Fibroblast of mammary gland (primary cell): Measurements from ENCODE around the gene ACOT7.

Source experiments
- DNase-seq: peaks from one replicate; pipeline ENCODE4 v3.0.0-alpha.2; 2010; ENCODE audit warnings: low read depth
- H3K4me3 ChIP-seq: 2 replicates; pipeline ENCODE4 v1.5.1; 2011; ENCODE audit warnings: low read depth, mild to moderate bottlenecking, low read length, moderate library complexity; ENCODE audit not compliant: control insufficient read depth
- TF ChIP-seq, protein P1 (sequence below): conservative IDR thresholded peaks from 2 replicates; pipeline ENCODE4 v1.5.1; 2011; ENCODE audit warnings: low read depth, low read length, inconsistent platforms; ENCODE audit not compliant: control insufficient read depth, insufficient read depth

The ACOT7 gene

DNA sequence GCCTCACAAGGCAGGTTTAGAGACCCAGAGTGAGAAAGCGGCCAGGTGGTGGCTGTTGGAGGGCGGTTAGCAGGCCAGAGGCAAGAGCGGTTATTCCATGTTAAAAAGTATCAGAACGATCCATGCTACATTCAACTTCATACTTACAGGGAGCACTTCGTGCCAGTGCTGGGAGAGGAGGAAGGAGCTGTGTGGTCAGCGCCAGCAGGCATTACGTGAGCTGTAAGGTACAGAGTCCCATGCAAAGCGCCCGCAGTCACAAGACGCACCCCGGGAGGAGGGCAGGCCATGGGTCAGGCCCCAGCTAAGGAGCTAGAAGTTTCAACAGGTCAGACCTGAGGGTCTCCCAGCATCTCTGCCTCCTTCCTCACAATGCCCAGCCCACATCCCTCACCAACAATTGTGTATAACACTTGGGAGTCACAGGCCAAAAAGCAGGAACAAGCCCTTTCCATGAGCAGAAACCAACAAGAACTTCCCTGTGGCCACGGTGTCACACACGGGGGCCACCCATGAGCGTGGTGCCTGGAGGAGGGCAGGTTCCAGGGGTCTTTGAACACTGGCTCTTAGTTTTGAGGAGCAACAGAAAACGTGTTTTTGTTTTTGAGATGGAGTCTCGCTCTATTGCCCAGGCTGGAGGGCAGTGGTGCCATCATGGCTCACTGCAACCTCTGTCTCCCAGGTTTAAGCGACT lies 110.8 kb downstream of the ACOT7 start:
- no peak for DNase-seq
- TF ChIP-seq, protein P1, sequence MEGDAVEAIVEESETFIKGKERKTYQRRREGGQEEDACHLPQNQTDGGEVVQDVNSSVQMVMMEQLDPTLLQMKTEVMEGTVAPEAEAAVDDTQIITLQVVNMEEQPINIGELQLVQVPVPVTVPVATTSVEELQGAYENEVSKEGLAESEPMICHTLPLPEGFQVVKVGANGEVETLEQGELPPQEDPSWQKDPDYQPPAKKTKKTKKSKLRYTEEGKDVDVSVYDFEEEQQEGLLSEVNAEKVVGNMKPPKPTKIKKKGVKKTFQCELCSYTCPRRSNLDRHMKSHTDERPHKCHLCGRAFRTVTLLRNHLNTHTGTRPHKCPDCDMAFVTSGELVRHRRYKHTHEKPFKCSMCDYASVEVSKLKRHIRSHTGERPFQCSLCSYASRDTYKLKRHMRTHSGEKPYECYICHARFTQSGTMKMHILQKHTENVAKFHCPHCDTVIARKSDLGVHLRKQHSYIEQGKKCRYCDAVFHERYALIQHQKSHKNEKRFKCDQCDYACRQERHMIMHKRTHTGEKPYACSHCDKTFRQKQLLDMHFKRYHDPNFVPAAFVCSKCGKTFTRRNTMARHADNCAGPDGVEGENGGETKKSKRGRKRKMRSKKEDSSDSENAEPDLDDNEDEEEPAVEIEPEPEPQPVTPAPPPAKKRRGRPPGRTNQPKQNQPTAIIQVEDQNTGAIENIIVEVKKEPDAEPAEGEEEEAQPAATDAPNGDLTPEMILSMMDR = no peak
- H3K4me3 ChIP-seq = no peak overlapping the region

DNA sequence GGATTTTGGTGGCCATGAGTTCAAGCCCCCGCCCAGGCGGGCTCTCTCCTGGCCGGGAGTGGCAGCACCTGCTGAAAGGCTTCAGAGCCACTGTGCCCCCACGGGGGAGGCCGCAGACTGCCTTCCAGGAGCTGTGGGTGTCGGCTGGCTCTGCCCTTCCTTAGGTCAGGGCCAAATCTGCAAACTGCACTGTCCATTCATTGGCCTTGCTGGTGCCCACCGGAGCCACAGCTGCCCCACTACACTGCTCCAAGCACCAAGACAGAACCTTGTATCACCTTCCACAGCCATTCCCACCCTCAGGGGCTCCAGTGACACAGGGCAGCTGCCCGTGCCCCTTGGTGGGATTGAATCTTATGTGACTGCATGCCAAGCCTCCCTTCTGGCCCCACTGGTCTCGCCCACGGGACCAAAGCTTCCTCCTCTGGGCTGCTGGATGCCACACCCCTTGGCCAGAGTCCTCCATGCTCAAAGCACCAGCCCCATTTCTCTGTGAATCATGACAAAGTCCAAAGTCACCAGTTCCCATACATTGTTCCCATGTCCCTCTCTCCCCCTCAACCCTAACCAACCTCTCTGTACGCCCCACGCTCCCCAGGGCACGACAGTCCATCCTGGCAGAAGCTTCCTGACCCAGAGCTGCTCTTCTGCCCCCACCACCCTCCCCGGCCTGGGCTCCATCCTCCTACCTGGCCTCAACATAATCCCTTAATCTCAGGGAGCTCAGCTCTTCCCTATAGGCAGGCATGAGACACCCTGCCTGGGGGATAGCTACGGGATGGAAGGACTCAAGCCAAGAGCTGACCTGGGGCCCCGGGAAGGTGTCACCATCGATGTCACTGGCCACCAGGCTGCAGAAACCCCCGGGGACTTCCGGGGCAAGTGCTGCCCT lies 111.8 kb downstream of the ACOT7 start:
- DNase-seq = no peak
- no peak overlapping the region for H3K4me3 ChIP-seq
- TF ChIP-seq, protein P1 = no peak

DNA sequence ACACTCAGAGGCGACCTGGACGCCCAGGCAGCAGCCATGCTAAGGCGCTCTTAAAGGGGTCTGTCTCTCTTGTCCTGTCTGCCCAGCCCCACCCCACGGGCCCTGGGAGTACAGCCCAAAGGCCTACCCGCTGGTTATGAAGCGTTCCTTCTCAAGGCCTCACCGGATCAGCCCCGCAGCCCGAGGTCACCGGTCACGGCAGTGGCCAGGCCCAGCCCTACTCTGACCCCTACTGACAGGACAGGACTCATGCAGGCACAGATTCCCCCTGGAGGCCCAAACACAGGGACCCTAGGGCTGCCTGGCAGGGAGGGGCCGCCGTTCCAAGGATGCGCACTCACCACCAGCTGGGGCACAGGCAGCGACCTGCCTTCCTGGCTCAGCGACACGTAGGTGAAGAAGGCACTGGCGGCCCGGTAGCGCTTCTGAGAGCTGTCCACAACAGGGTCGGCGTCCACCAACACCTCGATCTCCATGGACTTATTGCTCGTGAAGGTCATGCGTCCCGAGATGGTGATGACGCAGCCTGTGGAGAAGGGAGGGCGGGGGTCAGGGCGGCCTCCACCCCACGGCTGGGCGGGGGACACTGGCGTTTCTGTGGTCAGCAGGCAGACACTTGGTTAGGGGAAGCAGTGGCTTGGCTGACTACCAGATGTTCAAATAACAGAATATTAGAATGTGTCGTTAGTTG lies 112.7 kb downstream of the ACOT7 start:
- H3K4me3 ChIP-seq = no peak overlapping the region
- DNase-seq = no peak

DNA sequence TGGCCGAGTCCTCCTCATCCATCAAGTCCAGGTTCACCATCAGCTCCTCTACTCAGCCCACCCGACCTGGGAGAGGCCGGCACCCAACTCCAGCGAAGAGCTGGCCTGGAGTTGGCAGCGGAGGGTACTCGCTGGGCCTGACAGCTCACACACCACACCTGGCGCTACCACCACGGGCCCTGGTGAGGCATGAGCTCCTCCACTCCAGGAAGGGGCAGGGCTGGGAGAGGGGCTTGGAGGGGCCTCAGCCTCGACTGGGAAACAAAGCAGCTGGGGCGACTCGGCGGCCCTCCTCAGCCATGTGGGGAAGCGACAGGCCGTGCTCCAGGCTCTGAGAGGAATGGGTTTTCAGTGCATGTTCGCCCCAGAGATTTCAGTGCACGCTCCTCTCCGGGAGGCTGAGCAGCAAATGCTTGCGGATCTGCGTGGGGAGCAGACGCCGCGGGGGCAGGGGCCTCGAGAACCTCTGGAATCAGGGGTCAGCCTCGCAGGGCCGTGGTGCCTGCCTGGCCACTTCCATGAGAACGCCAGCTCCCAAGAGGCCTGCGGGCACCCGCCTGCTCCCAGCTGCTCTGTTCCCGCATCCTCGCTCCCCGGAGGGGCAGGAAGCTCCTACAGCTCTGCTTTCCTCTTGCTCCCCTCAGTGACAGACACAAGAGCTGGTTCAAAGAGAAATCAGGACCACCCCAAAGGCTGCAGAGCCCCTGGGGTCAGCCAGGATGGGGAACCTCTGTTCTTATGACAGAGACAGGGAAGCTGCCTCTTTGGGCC lies 113.8 kb downstream of the ACOT7 start:
- no peak overlapping the region for H3K4me3 ChIP-seq
- TF ChIP-seq, protein P1 = no peak
- no peak for DNase-seq

More for the DNA sequence above, 112.7 kb downstream of the ACOT7 start:
- TF ChIP-seq, protein P1 = peak; percentile 36

DNA sequence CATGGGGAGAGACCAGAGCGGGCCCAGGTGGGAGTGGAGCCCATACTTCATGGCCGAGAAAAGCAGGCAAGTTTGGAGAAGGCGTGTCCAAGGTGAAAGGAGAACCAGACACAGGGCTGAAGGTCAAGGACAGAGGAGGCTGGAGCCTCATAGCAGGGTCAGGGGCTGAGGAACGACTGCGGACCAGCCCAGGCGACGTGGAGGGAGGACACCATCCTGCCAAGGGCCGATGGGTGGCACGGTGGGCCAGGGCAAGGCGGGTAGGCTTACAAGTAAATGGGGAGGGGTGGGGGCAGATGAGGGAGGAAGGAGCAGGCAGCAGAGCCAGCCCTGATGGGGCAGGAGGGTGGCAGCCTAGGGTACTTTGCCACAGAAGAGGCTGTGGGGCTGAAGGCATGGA lies 114.5 kb downstream of the ACOT7 start:
- DNase-seq = no peak
- H3K4me3 ChIP-seq = no peak overlapping the region
- TF ChIP-seq, protein P1 = no peak

DNA sequence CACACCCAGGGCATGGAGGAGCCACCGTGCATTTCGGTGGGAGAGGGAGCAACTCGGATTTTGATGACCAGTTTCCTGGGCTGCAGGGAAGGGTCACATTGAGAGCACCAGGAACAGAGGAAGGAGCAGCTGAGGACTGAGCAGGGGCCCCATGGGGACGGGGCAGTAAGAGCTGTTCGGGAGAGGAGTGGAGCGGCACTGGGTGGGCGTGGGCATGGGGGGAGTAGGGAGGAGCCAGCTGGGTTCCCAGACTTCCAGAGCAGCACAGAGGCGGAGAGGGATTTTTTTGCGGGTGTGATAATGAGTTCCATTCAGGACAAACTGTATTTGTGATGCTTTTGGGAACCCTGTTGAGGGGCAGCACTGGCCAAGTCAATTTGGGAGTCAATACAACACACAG lies 115.3 kb downstream of the ACOT7 start:
- TF ChIP-seq, protein P1 = no peak
- H3K4me3 ChIP-seq = no peak overlapping the region
- no peak for DNase-seq
